Measurements from ENCODE around the gene ASPDH.

Gene ASPDH

GRCh38 chr19:50513746-50514345 is at the start of gene ASPDH:
ASPDH (minus strand) TSS chr19:50513913; CDS start chr19:50513823, 90 bp downstream.
- DNase-seq, result peak; percentile 28 to 54

- no peak for DNase-seq
Measured at GRCh38 chr19:50562996-50563395, 49.3 kb upstream of the ASPDH start.

GRCh38 chr19:50562329-50562728 is 48.6 kb upstream of the ASPDH start:
- DNase-seq, result no peak

GRCh38 chr19:50559636-50560035 is 45.9 kb upstream of the ASPDH start:
- no peak for DNase-seq

- no peak for DNase-seq
Measured at GRCh38 chr19:50558449-50558848, 44.7 kb upstream of the ASPDH start.

- no peak for DNase-seq
Measured at GRCh38 chr19:50558039-50558438, 44.3 kb upstream of the ASPDH start.

- no peak for DNase-seq
Measured at GRCh38 chr19:50557009-50557613, 43.4 kb upstream of the ASPDH start.

- peak; percentile 52 to 73 for DNase-seq
Measured at GRCh38 chr19:50556282-50557008, 42.7 kb upstream of the ASPDH start.

- peak in 1 of 2 donors; percentile 28 for DNase-seq
Measured at GRCh38 chr19:50555450-50556281, 42.0 kb upstream of the ASPDH start.

GRCh38 chr19:50555033-50555432 is 41.3 kb upstream of the ASPDH start:
- no peak for DNase-seq

GRCh38 chr19:50554212-50554611 is 40.5 kb upstream of the ASPDH start:
- DNase-seq, result no peak

GRCh38 chr19:50553134-50553703 is 39.5 kb upstream of the ASPDH start:
- DNase-seq, result no peak

- no peak for DNase-seq
Measured at GRCh38 chr19:50552540-50552939, 38.8 kb upstream of the ASPDH start.

- peak; percentile 72 to 75 for DNase-seq
Measured at GRCh38 chr19:50551715-50552187, 38.0 kb upstream of the ASPDH start.

GRCh38 chr19:50551034-50551714 is 37.5 kb upstream of the ASPDH start:
- DNase-seq, result peak in 1 of 2 donors; percentile 54

- peak in 1 of 2 donors; percentile 54 for DNase-seq
Measured at GRCh38 chr19:50550594-50550966, 36.9 kb upstream of the ASPDH start.

GRCh38 chr19:50549927-50550593 is 36.3 kb upstream of the ASPDH start:
- no peak for DNase-seq

GRCh38 chr19:50549059-50549926 is 35.6 kb upstream of the ASPDH start:
- no peak for DNase-seq

- DNase-seq, result peak; percentile 67 to 73
Measured at GRCh38 chr19:50548191-50549058, 34.7 kb upstream of the ASPDH start.
